ENCODE data around the gene TMTC1. TPM values are rescaled to one million over a fixed set of nuclear protein-coding genes. Genes with fewer than 3 reads are reported as not detected.

The TMTC1 gene
- total and polyA plus RNA-seq, 2 experiments from 2014 or later: 6.8 to 14.0 TPM

- Histone ChIP-seq H3K27me3 (no peaks in the 10 kb centered on the region), H3K79me2 (no peaks in the 10 kb centered on the region), H3K9me2 (replicated peaks; ENCODE audit: insufficient read depth) (no peaks in the 10 kb centered on the region), H2AFZ (no peak overlapping the region), H3K4me2 (no peak overlapping the region), H3K36me3 (replicated peaks; ENCODE audit: insufficient read depth, low read depth) (no peaks in the 10 kb centered on the region), H3K27ac (no peak overlapping the region), H3K4me3 (no peak overlapping the region), H3K9me3 (ENCODE audit: low read depth) (no peaks in the 10 kb centered on the region), H3K4me1 (ENCODE audit: insufficient read depth) (no peaks in the 10 kb centered on the region), H4K20me1 (ENCODE audit: insufficient read depth, poor library complexity, severe bottlenecking) (no peaks in the 10 kb centered on the region)
- TF ChIP-seq EZH2 (IDR thresholded peaks at IDR 0.05; ENCODE audit: borderline replicate concordance) (no peak), CTCF (IDR thresholded peaks at IDR 0.05; ENCODE audit: poor library complexity) (no peak), EZH2phosphoT487 (IDR thresholded peaks at IDR 0.05; ENCODE audit: low read depth, severe bottlenecking, unreplicated experiment) (no peak)
- no peak for DNase-seq (ENCODE audit: low spot score)
Observed at GRCh38 chr12:29750928-29751220, 32.9 kb downstream of the TMTC1 start.

DNA sequence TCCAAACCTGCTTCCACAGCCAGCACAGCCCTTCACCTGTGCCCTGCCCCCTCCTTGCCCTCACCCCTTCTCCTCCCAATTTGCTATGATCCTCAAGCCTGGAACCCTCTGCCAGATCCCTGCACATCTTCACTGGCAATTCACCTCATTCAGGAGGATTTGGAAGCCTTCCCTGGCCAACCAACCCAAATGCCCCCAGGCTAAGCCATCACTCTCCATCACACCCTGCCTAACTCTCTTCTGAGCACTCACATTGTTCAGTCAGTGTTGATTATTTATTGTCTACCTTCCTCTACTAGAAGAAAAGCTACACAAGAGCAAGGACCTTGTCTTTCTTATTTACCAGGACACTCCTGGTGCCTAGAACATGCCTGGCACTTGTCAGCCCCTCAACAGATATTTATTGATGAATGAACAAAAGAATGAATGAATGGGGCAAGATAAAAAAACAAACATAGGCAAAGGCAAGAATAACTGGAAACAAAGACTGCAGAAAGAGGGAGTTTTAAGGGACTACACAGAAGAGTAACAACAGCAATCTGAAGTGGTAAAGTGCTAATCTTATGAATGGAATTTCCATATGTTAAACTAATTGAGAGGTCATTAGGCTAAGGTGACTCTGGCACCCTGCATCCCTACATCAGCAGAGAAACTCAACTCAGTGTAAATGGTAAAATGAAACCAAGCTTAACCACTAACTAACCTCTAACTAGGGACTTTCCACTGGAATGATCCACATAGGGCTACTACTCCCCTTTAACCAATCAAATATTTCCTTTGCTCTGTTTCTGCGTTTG lies 33.4 kb downstream of the TMTC1 start:
- TF ChIP-seq CTCF (IDR thresholded peaks at IDR 0.05; ENCODE audit: poor library complexity): no peak
- no peak for TF ChIP-seq EZH2 (IDR thresholded peaks at IDR 0.05; ENCODE audit: borderline replicate concordance)
- no peak overlapping the region for H3K27ac ChIP-seq
- DNase-seq (ENCODE audit: low spot score): no peak
- WGBS (ENCODE audit: low lambda C conversion rate, missing lambda C conversion rate): 74% methylated on average over 1 of the region's 1 CpG
- no peak overlapping the region for H3K4me3 ChIP-seq
- no peaks in the 10 kb centered on the region for H3K27me3 ChIP-seq
- H3K9me3 ChIP-seq (ENCODE audit: low read depth): no peaks in the 10 kb centered on the region
- no peaks in the 10 kb centered on the region for H3K9me2 ChIP-seq (replicated peaks; ENCODE audit: insufficient read depth)
- no peak overlapping the region for H3K4me2 ChIP-seq
- H4K20me1 ChIP-seq (ENCODE audit: insufficient read depth, poor library complexity, severe bottlenecking): no peaks in the 10 kb centered on the region
- H3K36me3 ChIP-seq (replicated peaks; ENCODE audit: insufficient read depth, low read depth): no peaks in the 10 kb centered on the region
- H3K4me1 ChIP-seq (ENCODE audit: insufficient read depth): no peaks in the 10 kb centered on the region
- H3K79me2 ChIP-seq: no peaks in the 10 kb centered on the region
- H2AFZ ChIP-seq: no peak overlapping the region

- TF ChIP-seq CTCF (IDR thresholded peaks at IDR 0.05; ENCODE audit: poor library complexity): no peak
- no peak for TF ChIP-seq EZH2phosphoT487 (IDR thresholded peaks at IDR 0.05; ENCODE audit: low read depth, severe bottlenecking, unreplicated experiment)
- no peak for TF ChIP-seq EZH2 (IDR thresholded peaks at IDR 0.05; ENCODE audit: borderline replicate concordance)
- Histone ChIP-seq H4K20me1 (ENCODE audit: insufficient read depth, poor library complexity, severe bottlenecking) (no peaks in the 10 kb centered on the region), H3K27ac (no peak overlapping the region), H3K36me3 (replicated peaks; ENCODE audit: insufficient read depth, low read depth) (no peaks in the 10 kb centered on the region), H3K4me3 (no peak overlapping the region), H3K79me2 (no peaks in the 10 kb centered on the region), H3K9me3 (ENCODE audit: low read depth) (no peaks in the 10 kb centered on the region), H3K4me2 (no peak overlapping the region), H3K9me2 (replicated peaks; ENCODE audit: insufficient read depth) (no peaks in the 10 kb centered on the region), H3K4me1 (ENCODE audit: insufficient read depth) (no peaks in the 10 kb centered on the region), H3K27me3 (no peaks in the 10 kb centered on the region), H2AFZ (no peak overlapping the region)
- no peak for DNase-seq (ENCODE audit: low spot score)
- WGBS (ENCODE audit: low lambda C conversion rate, missing lambda C conversion rate): 0% methylated on average over 1 of the region's 1 CpG
Observed at GRCh38 chr12:29744365-29744764, 39.4 kb downstream of the TMTC1 start.

Data from hepatocyte (in vitro differentiated cells).